ENCODE data around the gene ABCG2.

ABCG2 gene

DNA sequence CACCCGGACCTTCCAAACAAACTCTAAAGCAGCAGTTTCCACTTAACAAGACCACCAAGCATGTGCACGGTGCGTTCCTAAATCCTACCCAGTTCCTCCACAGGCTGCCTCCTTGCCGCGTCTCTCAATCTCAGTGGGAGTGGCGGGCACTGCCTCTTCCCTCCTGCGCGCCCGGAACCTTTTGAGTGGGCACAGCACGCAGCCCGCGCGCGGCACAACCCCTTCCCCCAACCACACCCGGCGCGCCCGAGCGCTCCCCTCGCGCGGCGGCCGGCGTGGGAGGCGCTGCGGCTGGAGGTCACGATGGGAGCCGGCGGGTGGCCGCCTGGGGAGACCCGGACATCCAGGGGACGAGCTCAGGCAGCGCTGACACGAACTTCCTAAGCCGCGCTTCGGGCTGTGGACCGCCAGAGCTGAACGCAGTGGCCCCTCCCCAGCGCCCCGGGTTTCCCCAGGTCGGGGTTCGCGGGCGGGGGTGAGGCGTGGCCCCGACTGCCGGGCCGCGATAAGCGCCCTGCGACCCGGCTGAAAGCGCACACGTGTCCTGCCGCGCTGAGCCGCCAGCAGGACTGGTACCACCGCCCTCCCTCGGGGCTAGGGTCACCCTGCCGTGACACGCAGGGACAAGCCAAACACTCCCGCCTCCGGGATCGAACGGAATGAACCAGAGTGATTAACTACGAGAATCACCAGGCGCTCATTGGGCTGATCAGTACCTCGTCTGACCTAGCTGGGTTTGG is at the start of gene ABCG2:
Gene ABCG2 (minus strand): TSS at position 151 of the 740 bp plus-strand sequence. CDS start 18,644 bp downstream, outside the sequence.
- DNase-seq, result peak; percentile 33

DNA sequence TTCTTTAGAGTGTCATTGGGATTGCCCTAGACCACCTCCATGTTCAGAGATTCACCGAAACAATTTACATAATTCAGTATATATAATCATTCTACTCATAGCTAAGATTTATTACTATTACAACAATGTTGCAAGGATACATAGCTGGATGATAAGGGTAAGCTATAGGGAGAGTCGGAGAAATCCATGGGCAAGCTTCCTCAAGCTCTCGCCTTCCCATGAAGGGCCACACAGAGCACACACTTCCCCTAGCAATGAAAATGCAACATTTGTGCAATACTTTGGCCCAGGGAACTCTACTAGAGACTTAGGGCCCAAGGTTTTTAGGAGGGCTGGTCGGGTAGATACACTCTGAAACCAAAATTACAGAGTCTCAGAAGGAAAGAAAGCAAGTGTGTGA is 49.7 kb upstream of the ABCG2 start:
- no peak for DNase-seq

DNA sequence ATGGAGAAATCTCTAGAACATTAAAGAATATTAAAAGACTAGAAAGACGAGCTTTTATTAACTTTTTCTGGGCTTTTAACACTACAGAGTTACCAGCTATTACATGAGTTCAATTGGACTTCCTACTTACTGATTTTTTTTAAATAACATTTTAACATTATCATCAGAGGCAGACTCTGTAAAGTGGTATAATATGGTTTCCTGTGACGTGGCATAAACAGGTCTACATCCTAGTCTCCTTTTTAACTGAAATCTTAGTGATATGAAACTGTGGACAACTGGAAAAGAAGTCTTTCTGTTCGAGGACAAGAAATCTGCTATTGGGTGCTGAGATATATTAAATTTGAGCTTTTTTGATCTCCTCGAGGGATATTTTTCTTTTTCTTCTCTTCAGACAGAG is 48.7 kb upstream of the ABCG2 start:
- no peak for DNase-seq

DNA sequence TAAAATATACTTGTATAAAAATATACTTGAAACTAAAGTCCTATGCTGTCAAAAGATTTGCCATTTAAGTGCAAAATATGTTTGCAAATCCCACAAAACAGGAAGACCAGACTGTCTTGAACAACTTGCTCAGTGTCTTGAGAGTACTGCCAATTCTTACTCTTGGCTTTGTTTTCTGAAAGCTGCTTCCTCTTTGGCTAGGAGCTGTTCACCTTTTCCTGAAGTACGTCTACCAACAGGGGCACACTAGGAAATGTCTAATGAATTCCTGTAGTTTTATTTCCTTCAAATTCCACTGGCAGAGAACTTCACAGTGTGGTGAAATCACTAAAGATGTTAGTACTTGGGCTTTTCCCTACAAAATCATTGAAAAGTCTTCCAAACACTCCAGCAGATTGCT is 46.4 kb upstream of the ABCG2 start:
- no peak for DNase-seq

DNA sequence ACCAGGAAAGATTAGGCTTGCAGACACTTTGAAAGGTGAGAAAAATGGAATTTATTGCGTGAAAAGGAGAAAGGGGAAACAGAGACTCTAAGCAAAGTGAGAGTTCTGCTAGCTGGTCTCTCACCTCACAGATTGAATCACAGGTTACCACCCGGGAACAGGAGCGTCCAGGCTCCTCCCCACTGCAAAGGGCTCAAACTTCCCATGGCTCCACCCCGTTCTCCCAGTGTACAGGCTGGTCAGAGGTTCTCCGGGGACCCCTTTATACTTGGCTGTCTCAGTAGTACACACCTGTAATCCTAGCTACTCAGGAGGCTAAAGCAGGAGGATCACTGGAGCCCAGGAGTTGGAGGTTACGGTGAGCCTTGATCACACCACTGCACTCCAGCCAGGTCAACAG is 44.0 kb upstream of the ABCG2 start:
- DNase-seq, result no peak

DNA sequence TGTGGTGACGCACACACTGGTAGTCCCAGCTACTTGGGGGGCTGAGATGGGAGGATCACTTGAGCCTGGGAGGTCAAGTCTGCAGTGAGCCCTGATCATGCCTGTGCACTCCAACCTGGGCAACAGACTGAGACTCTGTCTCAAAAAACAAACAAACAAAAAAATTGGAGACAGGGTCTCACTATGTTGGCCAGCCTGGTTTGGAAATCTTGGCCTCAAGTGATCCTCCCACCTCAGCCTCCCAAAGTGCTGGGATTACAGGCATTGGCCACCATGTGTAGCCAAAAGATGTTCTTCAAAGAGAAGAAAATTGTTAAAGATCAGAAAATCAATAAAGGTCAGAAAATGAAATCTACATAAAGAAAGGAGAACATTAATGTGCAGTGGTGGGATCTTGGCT is 41.7 kb upstream of the ABCG2 start:
- DNase-seq, result no peak

DNA sequence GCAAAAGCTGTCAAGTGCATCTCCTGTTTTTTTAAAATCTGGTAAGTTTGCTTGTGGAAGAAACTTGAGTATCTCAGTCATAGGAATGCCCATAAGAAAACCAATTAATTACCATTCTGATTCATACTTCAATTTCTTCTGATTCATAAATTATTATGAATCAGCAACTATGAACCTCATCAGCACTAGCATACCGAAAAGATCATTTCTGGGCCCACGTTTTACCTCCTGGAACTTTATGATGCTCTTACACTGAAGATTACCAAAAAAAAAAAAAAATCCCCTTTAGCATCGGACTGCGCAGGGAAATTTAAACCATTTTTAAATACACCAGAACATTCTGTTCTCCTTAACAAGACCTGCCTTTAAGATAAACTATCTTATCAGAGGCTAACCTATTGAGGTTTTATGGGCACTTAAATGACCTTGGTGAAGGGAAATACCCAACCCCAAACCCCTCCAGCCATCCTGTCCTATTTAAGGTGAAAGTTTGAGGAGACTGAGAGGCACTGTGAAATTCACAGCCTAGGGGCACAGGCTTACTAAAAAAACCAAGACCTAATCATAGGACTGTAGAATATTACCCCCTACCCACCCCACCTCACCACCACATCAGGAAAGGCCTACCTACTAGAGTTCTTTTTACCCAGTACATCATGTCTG is 38.2 kb upstream of the ABCG2 start:
- DNase-seq, result no peak

DNA sequence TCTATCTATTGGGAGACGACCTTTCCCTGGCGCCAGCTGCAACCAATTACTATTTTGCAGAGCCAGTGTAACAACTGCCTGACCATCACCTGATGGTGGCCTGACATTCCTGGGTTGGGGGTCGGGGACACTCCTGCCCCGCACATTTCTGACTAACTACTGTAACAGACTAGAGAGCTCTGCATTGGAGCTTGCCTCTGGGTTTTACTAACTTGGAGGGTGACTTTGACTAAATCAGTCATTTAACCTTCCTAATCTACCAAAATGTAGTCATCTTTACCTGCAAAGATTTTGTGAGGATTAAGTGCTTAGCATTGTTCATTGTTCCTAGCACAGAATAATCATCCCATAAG is 37.5 kb upstream of the ABCG2 start:
- no peak for DNase-seq

DNA sequence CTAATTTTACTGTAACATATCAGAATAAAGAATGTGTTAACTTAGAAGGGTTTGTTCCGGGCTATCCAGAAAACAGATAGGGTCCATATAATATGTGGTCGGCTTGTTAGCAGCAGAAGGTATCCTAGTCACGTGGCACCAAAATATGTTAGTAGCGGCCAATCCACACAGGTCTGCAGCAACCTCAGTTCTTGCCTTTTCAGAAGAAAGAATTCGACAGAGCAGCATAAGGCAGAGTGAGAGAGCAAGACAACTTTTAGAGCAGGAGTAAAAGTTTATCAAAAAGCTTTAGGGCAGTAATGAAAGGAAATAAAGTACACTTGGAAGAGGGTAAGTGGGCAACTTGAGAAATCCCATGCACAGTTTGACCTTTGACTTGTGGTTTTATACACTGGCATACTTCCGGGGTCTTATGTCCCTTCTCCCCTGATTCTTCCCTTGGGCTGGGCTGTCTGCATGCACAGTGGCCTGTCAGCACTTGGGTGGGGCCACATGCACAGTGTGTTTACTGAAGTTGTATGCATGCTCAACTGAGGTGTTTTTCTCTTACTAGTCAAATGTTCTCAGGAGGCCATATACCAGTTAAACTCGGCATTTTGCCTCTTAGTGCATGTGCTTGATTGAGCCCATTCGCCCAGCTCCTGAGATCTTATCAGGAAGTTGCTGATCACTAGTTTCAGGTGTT is 37.0 kb upstream of the ABCG2 start:
- no peak for DNase-seq

DNA sequence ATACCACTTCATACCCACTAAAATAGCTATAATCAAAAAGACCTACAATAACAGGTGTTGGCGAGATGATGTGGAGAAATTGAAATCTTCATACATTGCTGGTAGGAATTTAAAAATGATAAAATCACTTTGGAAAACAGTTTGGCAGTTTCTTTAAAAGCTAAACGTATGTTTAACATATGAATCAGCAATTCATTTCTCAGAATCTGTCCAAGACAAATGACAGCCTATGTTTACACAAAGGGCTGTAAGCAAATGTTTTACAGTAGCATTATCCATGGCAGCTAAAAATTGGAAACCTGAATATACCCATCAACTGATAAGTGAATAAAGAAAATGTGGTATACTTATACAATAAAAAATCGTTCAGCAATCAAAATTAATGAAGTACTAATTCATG is 33.0 kb upstream of the ABCG2 start:
- no peak for DNase-seq

DNA sequence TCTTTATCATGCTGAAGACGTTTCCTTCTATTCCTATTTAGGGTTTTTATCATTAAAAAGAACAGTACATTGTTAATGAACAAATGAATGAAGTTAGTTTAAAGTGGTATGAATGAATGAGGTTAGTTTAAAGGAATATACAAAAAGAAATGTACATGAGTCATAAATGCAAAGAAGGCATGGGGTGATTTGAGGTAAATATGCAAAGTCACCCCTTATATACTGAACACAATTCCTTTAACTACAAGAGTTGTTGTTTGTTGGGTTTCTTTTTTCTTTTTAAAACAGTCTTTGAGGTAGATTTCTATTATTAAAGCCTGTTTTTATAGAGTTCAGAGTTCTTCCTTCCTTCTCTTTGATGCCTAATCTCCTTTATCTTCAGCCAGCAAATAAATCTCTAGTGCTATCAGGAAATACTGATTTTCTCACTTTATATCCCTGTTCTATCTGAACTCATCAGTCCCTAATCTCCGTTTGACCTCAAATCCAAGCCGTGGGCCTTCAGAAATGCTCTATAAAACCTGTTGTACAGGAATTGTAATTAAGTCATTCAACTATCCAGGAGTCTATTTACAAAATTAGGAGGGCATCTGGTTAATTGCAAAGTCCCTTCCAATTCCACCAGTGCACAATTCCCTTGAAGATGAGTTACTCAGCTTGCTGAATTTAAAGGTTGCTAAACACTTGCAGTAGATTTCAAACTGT is 31.6 kb upstream of the ABCG2 start:
- DNase-seq, result no peak

DNA sequence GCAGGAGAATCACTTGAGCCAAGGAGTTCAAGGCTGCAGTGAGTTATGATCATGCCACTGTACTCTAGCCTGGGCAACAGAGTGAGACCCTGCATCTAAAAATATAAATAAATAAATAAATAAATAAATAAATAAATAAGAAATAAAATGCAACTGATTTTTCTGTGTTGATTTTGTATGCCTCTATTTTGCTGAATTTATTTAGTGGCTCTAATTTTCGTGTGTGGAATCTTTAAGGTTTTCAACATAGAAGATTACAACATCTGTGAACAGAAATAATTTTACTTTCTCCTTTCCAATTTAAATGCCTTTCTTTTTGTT is 30.9 kb upstream of the ABCG2 start:
- DNase-seq, result no peak

DNA sequence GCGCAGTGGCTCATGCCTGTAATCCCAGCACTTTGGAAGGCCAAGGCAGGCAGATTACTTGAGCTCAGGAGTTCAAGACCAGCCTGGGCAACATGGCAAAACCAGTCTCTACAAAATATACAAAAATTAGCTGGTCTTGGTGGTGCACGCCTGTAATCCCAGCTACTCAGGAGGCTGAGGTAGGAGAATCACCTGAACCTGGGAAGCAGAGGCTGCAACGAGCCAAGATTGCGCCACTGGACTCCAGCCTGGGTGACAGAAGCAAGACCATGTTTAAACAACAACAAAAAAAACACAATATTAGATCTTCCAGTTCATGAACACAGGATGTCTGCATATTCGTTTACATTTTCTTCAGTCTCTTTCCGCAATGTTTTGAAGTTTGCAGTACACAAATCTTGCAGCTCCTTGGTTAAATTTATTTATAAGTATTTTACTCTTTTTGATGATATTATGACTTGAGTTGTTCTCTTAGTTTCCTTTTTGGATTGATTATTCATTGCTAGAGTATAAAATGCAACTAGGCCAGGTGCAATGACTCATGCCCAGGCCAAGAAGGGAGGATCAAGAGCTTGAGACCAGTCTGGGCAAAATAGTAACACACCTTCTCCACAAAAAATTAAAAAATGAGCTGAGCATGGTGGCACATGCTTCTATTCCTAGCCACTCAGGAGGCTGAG is 30.4 kb upstream of the ABCG2 start:
- no peak for DNase-seq

DNA sequence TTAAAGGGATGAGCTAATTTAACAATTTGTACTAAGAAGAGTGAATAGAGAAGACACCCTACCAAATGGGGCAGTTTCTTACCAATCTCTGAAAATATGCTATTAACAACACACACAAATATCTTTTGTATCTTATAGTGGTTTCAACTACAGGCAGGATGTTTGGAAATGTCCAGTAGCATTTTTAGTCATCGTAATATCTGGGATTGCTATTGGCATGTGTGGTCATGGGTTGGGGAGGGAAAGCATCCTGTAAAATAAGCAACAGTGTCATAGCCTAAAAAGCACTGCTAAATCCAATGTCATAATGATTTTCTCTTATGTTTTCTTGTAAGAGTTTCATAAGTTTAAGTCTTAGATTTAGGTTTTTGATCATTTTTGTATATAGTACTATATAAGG is 29.3 kb upstream of the ABCG2 start:
- DNase-seq, result no peak

DNA sequence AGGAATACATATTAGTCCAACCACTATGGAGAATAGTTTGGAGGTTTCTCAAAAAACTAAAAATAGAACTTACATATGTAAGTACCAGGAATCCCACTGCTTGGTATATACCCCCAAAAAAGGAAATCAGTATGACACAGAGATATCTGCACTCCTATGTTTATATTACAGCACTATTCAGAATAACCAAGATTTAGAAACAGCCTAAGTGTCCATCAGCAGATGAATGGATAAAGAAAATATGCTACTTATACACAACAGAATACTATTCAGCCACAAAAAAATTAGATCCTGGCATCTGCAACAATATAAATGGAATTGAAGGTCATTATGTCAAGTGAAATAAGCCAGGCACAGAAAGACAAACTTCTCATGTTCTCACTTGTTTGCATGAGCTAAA is 27.5 kb upstream of the ABCG2 start:
- no peak for DNase-seq

DNA sequence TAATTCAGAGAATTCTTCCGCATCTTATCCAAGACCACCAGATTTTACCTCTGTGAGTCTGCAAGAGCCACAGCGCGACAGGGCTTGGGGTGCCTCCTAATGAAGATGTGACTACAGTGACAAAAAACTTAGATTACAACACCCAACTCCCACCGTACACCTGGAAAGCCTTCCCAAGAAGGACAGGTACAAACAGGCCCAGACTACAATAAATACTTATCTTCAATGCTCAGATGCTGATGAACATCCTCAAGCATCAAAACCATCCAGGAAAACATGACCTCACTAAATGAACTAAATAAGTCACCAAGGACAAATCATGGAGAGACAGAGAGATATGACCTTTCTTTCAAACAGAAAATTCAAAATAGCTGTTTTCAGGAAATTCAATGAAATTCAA is 20.8 kb upstream of the ABCG2 start:
- no peak for DNase-seq

DNA sequence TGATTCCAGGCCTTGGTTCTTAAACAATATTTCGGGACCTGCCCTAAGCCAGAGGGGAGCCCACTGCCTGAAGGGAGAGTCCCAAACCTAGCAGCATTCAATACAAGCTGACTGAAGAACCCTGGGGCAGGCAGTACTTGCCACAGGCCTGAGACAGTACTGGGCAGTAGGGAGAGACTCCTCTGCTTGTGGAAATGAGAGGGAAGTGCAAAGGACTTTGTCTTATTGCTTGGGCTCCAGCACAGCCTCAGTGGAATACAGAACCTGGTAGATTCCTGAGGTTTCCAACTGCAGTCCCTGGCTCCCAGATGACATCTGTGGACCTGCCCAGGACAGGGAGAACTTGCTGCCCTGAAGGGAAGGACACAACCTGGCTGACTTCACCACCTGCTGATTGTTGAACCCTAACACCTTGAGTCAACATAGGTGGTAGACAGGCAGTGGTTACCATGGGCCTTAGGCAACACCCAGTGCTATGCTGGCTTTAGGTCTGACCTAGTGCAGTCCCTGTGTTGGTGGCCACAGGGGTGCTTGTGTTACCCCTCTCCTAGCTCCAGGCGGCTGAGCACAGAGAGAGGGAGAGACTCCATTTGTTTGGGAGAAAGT is 20.3 kb upstream of the ABCG2 start:
- DNase-seq, result no peak

DNA sequence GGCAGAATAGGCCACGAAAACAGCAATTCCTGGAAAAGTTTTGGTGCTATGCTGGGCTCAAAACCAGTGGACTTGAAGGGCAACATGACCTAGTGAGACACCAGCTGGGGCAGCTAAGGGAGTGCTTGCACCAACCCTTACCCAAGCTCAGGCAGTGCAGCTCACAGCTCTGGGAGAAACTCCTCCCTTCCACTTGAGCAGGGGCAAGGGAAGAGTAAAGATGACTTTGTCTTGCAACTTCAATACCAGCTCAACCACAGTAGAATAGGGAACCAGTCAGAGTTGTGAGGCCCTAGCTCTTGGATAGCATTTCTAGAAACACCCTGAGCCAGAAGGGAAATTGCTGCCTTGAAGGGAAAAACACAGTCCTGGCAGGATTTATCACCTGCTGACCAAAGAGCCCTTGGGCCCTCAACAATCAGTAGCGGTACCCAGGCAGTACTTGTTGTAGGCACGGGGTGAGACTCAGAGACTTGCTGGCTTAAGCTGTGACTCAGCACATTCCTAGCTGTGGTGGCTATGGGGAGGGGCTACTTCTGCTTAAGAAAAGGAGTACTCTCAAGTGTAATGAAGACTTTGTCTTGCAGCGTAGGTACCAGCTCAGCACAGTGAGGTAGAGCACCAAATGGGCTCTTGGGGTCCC is 19.7 kb upstream of the ABCG2 start:
- no peak for DNase-seq

DNA sequence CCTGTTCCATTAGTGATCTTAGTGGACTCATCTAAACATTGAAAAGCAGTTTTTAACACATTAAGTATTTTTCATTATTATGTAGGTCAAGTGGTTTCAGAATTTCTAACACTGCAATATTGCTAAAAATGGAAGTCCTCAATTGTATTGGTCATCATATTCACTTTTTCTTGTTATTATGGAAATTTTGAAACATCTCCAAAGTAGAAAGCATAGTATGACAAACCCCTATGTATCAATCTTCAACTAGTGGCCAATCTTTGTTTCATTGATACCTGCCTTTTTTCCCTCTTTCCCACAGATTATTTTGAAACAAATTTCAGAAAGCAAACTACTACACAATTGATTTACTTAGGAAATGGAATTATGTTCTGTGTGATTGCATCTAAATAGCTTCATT is 14.5 kb upstream of the ABCG2 start:
- DNase-seq, result no peak

DNA sequence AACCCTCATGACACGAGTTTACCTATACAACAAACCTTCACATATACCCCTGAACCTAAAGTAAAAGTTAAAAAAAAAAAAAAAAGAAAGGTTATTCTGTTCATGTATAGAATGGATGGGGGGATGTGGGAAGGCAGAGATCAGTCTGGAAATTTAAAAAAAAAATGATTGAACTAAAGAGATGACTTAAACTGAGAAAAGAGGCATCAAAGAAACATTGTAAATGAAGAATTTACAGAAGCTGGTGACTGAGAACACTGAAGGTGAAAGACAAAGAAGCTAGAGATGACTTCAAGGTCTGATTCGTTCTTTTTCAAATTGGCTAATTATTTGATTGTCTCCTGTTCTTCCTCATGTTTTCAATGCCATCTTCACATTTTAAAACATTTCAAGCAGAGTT is 12.8 kb upstream of the ABCG2 start:
- DNase-seq, result no peak

DNA sequence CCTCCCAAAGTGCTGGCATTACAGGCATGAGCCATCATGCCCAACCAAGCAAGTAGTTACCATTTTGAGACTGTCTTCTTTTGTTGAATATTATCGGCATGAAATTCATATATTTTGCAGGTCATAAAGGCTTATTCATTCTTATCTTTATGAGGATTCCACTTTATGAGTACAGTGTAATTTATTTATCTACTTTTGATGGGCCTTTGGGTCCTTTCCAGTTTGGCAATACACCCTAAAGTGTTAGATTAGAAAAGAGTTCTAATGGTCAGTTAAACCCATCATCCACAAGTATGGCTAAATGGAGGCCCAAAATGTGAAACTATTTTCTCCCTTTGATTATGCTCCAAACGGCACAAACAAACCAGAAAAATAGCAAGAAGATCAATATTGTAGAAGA is 10.9 kb upstream of the ABCG2 start:
- DNase-seq, result no peak

DNA sequence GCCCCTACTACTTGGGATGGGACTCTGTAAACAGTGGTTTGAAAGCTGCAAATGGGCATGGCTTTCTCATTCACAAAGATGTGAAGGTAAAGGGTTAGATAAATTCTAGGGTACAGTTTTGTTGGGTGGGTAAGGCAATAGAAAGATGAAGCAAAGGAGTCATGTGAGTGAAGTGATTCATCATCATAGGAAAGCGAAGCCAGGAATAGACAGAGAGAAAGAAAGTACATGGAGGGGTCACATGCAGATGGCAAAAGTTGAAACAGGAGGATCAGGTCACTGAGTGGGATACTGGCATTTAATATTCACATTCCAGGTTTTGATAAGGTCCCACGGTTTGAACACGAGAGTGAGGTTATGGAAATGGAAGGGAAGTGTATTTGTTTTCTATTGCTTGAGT is 8.2 kb upstream of the ABCG2 start:
- no peak for DNase-seq
